Hepatocyte (in vitro differentiated cells): ENCODE data around the gene ZNF407. TPM values are rescaled to one million over a fixed set of nuclear protein-coding genes. Genes with fewer than 3 reads are reported as not detected.

Source experiments
- DNase-seq: peaks from one replicate; pipeline ENCODE4 v3.0.0-alpha.2; 2016; ENCODE audit warnings: low spot score
- H2AFZ ChIP-seq: fragments of 200-600 bp; sonication (generic); 2 replicates; pipeline ENCODE4 v1.6.0; 2016; ENCODE audit warnings: antibody characterized with exemption, mild to moderate bottlenecking
- H3K27ac ChIP-seq: fragments of 200-600 bp; sonication (generic); 2 replicates; pipeline ENCODE4 v1.5.1; 2016; ENCODE audit warnings: mild to moderate bottlenecking
- H3K27me3 ChIP-seq: fragments of 200-600 bp; sonication (generic); 2 replicates; pipeline ENCODE4 v1.6.1; 2016
- H3K36me3 ChIP-seq: fragments of 200-600 bp; sonication (generic); replicated peaks from 2 replicates; pipeline ENCODE4 v1.5.1; 2016; ENCODE audit warnings: low read depth; ENCODE audit not compliant: insufficient read depth
- H3K4me1 ChIP-seq: fragments of 200-600 bp; sonication (generic); 2 replicates; pipeline ENCODE4 v1.5.1; 2016; ENCODE audit warnings: mild to moderate bottlenecking, moderate library complexity; ENCODE audit not compliant: insufficient read depth
- H3K4me2 ChIP-seq: fragments of 200-600 bp; sonication (generic); 2 replicates; pipeline ENCODE4 v1.6.0; 2016
- H3K4me3 ChIP-seq: fragments of 200-600 bp; sonication (generic); 2 replicates; pipeline ENCODE4 v1.5.1; 2016; ENCODE audit warnings: mild to moderate bottlenecking
- H3K79me2 ChIP-seq: fragments of 200-600 bp; sonication (generic); 2 replicates; pipeline ENCODE4 v1.6.0; 2017; ENCODE audit warnings: mild to moderate bottlenecking
- H3K9me2 ChIP-seq: fragments of 200-600 bp; sonication (generic); replicated peaks from 2 replicates; pipeline ENCODE4 v1.6.0; 2017; ENCODE audit warnings: mild to moderate bottlenecking; ENCODE audit not compliant: insufficient read depth
- H3K9me3 ChIP-seq: fragments of 200-600 bp; sonication (generic); 2 replicates; pipeline ENCODE4 v1.5.1; 2016; ENCODE audit warnings: low read depth, mild to moderate bottlenecking
- H4K20me1 ChIP-seq: fragments of 200-600 bp; sonication (generic); 2 replicates; pipeline ENCODE4 v1.6.0; 2016; ENCODE audit warnings: mild to moderate bottlenecking; ENCODE audit not compliant: insufficient read depth, poor library complexity, severe bottlenecking
- CTCF ChIP-seq: fragments of 200-600 bp; sonication (generic); IDR thresholded peaks from 2 replicates; pipeline ENCODE4 v1.5.1; 2016; ENCODE audit warnings: antibody characterized with exemption, mild to moderate bottlenecking; ENCODE audit not compliant: poor library complexity
- EZH2 ChIP-seq: fragments of 200-600 bp; sonication (generic); IDR thresholded peaks from 2 replicates; pipeline ENCODE4 v1.6.1; 2016; ENCODE audit warnings: antibody characterized with exemption, mild to moderate bottlenecking, borderline replicate concordance
- EZH2phosphoT487 ChIP-seq: fragments of 200-600 bp; sonication (generic); IDR thresholded peaks from one replicate; pipeline ENCODE4 v1.6.1; 2018; ENCODE audit warnings: antibody characterized with exemption, mild to moderate bottlenecking, low read depth, moderate library complexity; ENCODE audit not compliant: unreplicated experiment, severe bottlenecking
- WGBS: methylation state at CpG from one replicate; pipeline ENCODE4 v1.1.6; 2016; ENCODE audit warnings: low lambda C conversion rate; ENCODE audit errors: missing lambda C conversion rate; 5-methylcytosine and 5-hydroxymethylcytosine counted together
- polyA plus RNA-seq: library from polyadenylated mRNA; unstranded; fragments of >200 nt; fragmentation: Nextera tagmentation; extraction: Ambion mirVana; gene quantifications from 2 replicates; pipeline ENCODE4 v1.2.1, GENCODE V29; 2016
- total RNA-seq: library from RNA; depleted of rRNA; stranded (reverse); fragments of >200 nt; gene quantifications from 2 replicates; pipeline ENCODE4 v1.2.3, GENCODE V29; 2014

ZNF407 gene
- total and polyA plus RNA-seq, 2 experiments from 2014 or later: 3.2 to 12.4 TPM

DNA sequence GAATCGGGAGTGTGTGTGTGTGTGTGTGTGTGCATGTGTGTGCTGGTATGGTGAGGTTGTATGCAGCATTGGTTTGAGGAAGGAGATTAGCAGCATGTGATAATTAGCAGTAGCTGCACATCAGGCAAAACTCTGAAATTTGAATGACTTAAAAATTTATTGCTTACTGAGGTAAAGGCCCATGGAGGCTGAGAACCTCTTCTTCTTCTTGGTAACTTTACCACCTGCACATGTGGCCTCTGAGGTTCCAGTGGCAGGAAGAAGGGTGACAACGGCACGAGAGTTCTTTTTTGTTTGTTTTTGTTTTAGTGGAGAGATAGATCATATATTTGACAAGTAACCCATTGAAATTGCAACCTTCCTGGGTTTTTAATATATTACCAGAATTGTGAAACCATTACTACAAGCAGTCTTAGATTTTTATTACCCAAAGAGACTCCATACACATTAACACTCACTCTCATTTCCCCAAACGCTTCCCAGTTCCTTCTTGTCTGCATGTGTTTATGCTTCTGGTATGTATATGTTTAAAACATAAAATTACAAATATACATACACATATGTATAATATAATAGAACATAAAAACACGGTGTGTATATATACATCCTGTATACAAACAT is 319.2 kb downstream of the ZNF407 start:
- Histone ChIP-seq H3K4me2 (no peak overlapping the region), H3K27me3 (no peaks in the 10 kb centered on the region), H3K79me2 (no peaks in the 10 kb centered on the region), H2AFZ (no peak overlapping the region), H3K9me2 (no peaks in the 10 kb centered on the region), H3K4me3 (no peak overlapping the region), H3K36me3 (no peaks in the 10 kb centered on the region), H4K20me1 (no peaks in the 10 kb centered on the region), H3K27ac (no peak overlapping the region), H3K4me1 (no peaks in the 10 kb centered on the region), H3K9me3 (no peaks in the 10 kb centered on the region)
- 61% methylated on average over 5 of the region's 5 CpGs for WGBS
- TF ChIP-seq EZH2 (no peak), CTCF (no peak)
- no peak for DNase-seq

DNA sequence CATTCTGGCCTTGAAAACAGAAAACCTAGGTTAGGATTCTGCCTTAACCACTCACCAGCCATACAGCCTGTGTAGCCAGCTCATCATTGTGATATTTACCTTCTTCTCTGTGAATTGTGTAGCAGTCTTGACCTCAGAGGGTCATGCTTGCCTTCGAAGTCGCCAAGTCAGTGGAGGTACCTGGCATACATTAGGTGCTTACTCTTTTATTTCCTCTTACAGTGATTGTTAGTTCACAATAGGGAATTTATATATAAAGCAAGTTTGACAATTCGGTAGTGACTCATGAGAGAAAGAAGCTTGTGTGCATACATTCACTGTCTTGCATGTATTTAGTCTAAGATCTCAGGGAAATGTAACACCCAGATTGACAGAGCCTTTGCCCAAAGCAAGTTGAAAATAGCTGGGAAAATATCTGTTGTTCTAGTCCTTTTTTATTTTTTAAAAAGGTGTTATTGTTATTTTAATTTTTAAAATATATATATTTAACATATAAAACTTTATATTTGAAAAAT is 320.7 kb downstream of the ZNF407 start:
- Histone ChIP-seq H3K36me3 (no peaks in the 10 kb centered on the region), H3K9me2 (no peaks in the 10 kb centered on the region), H3K4me2 (no peak overlapping the region), H3K4me1 (no peaks in the 10 kb centered on the region), H3K79me2 (no peaks in the 10 kb centered on the region), H3K27ac (no peak overlapping the region), H2AFZ (no peak overlapping the region), H3K27me3 (no peaks in the 10 kb centered on the region), H3K4me3 (no peak overlapping the region), H4K20me1 (no peaks in the 10 kb centered on the region), H3K9me3 (no peaks in the 10 kb centered on the region)
- WGBS: 80% methylated on average over 3 of the region's 3 CpGs
- TF ChIP-seq CTCF (no peak), EZH2 (no peak), EZH2phosphoT487 (no peak)
- DNase-seq: no peak

DNA sequence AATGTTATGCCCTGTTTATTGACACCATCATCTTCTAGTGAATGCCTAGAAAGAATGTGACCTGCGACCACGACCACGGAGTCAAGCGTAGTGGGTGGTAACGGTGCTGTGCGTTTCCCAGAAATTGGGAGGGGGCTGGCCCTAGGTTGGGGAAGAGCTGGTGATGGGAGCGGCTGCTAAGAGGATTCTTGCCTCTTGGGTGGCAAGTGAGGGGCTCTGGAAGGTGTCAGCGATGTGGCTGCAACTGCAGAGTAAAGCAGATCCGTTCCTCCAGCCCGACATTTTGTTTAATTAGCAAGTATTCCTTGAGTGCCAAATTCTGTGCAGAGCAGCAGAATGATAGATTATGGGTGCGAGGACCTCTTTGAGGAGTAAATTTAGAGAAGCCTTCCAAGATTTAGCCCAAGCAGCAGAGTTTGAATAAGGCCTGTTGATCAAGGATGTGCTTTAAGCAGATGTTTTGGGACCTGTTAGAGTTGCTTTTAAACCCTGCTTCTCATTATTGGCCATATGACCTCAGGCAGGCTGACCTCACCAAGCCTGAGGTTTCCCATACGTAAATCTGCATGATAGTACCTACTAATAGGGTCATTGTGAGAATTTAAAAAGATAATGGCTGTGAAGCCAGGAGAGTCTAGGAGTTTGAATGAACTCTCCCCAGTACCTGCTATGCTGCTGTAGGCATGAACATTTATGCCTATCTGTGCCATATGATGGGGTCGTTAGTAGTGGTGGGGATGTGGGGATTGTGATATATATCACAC is 323.6 kb downstream of the ZNF407 start:
- no peak overlapping the region for H3K27ac ChIP-seq
- no peaks in the 10 kb centered on the region for H3K36me3 ChIP-seq
- H3K4me2 ChIP-seq: no peak overlapping the region
- no peaks in the 10 kb centered on the region for H3K79me2 ChIP-seq
- no peaks in the 10 kb centered on the region for H4K20me1 ChIP-seq
- WGBS: 80% methylated on average over 13 of the region's 13 CpGs
- H3K9me2 ChIP-seq: no peaks in the 10 kb centered on the region
- H3K4me1 ChIP-seq: no peaks in the 10 kb centered on the region
- no peak for TF ChIP-seq CTCF
- TF ChIP-seq EZH2phosphoT487: no peak
- TF ChIP-seq EZH2: no peak
- H2AFZ ChIP-seq: no peak overlapping the region
- H3K9me3 ChIP-seq: no peaks in the 10 kb centered on the region
- no peak overlapping the region for H3K4me3 ChIP-seq
- H3K27me3 ChIP-seq: no peaks in the 10 kb centered on the region
- no peak for DNase-seq
